HepG2 (cell line): ENCODE results near the gene ZNF844. TPM values are rescaled to one million over a fixed set of nuclear protein-coding genes. Genes with fewer than 3 reads are reported as not detected.

Experiments
- ERF ChIP-seq: IDR thresholded peaks from 2 replicates; pipeline ENCODE4 v1.6.1; 2018; ENCODE audit warnings: missing biosample characterization, missing genetic modification reagents
- ETV5 ChIP-seq: IDR thresholded peaks from 2 replicates; pipeline ENCODE4 v1.6.1; 2018; ENCODE audit warnings: missing biosample characterization, missing genetic modification reagents, inconsistent platforms, borderline replicate concordance
- GLI4 ChIP-seq: sonication (generic); formaldehyde crosslinking; IDR thresholded peaks from 2 replicates; pipeline ENCODE4 v1.5.1; 2020; ENCODE audit warnings: missing genetic modification reagents, mild to moderate bottlenecking, moderate library complexity, borderline replicate concordance
- KMT2A ChIP-seq: sonication (generic); formaldehyde crosslinking; IDR thresholded peaks from 2 replicates; pipeline ENCODE4 v1.4.0; 2020; ENCODE audit warnings: missing genetic modification reagents
- NCOA2 ChIP-seq: sonication (generic); formaldehyde crosslinking; IDR thresholded peaks from 2 replicates; pipeline ENCODE4 v1.8.0; 2022; ENCODE audit warnings: inconsistent platforms
- NFAT5 ChIP-seq: sonication (generic); formaldehyde crosslinking; IDR thresholded peaks from 2 replicates; pipeline ENCODE4 v1.4.0; 2020; ENCODE audit warnings: missing genetic modification reagents
- RAD21 ChIP-seq: fragments of 450-650 bp; formaldehyde crosslinking; IDR thresholded peaks from 2 replicates; pipeline ENCODE4 v1.5.0; 2020; ENCODE audit warnings: mild to moderate bottlenecking
- RXRA ChIP-seq: sonication (generic); formaldehyde crosslinking; IDR thresholded peaks from 2 replicates; pipeline ENCODE4 v1.5.1; 2020; ENCODE audit warnings: missing genetic modification reagents
- SMARCE1 ChIP-seq: fragments of 450-650 bp; IDR thresholded peaks from 2 replicates; pipeline ENCODE4 v1.6.1; 2017; ENCODE audit warnings: borderline replicate concordance
- TGIF2 ChIP-seq: IDR thresholded peaks from 2 replicates; pipeline ENCODE4 v1.6.1; 2016; ENCODE audit warnings: control low read depth, missing compliant biosample characterization
- TP53 ChIP-seq: sonication (generic); formaldehyde crosslinking; conservative IDR thresholded peaks from 2 replicates; pipeline ENCODE4 v1.4.0; 2020; ENCODE audit warnings: missing genetic modification reagents
- ZNF142 ChIP-seq: sonication (generic); formaldehyde crosslinking; IDR thresholded peaks from 2 replicates; pipeline ENCODE4 v1.4.0; 2020; ENCODE audit warnings: missing genetic modification reagents
- ZNF260 ChIP-seq: sonication (generic); formaldehyde crosslinking; IDR thresholded peaks from 2 replicates; pipeline ENCODE4 v1.4.0; 2020; ENCODE audit warnings: missing genetic modification reagents, low read depth, mild to moderate bottlenecking, borderline replicate concordance
- ZNF331 ChIP-seq: sonication (generic); formaldehyde crosslinking; IDR thresholded peaks from 2 replicates; pipeline ENCODE4 v1.4.0; 2020; ENCODE audit warnings: missing genetic modification reagents
- ZNF350 ChIP-seq: sonication (generic); formaldehyde crosslinking; IDR thresholded peaks from 2 replicates; pipeline ENCODE4 v1.4.0; 2020; ENCODE audit warnings: mild to moderate bottlenecking, low read depth, missing genetic modification reagents, borderline replicate concordance
- ZNF724P ChIP-seq: sonication (generic); formaldehyde crosslinking; IDR thresholded peaks from 2 replicates; pipeline ENCODE4 v1.8.0; 2022; ENCODE audit warnings: missing genetic modification reagents, borderline replicate concordance
- ZNF879 ChIP-seq: sonication (generic); formaldehyde crosslinking; IDR thresholded peaks from 2 replicates; pipeline ENCODE4 v1.8.1; 2023; ENCODE audit warnings: missing genetic modification reagents
- polyA plus RNA-seq, 8 experiments: library from polyadenylated mRNA; depleted of rRNA in 3 of 8; stranded (reverse) in 7 of 8; unstranded in 1 of 8; fragments of >200 nt; fragmentation: Illumina TruSeq in 4 of 8; extraction: Trizol in 4 of 8; gene quantifications; 2 replicates each; pipeline versions ENCODE4 v1.2.1 to v1.2.3, GENCODE V29; 2011 to 2016; ENCODE audit warnings: low read depth in 4 of 8, missing spikeins in 1 of 8, mixed read lengths in 1 of 8; ENCODE audit not compliant: insufficient read depth in 1 of 8
- total RNA-seq, 5 experiments: library from RNA; depleted of rRNA; stranded (reverse); fragments of >200 nt; fragmentation: Illumina TruSeq; extraction: Trizol; gene quantifications; 2 replicates each; pipeline ENCODE4 v1.2.3, GENCODE V29; 2016; ENCODE audit warnings: low read depth in 1 of 5
- TF ChIP-seq, protein P1 (sequence below): sonication (generic); formaldehyde crosslinking; IDR thresholded peaks from 2 replicates; pipeline ENCODE4 v1.5.1; 2020; ENCODE audit warnings: mild to moderate bottlenecking, moderate library complexity, missing genetic modification reagents

The ZNF844 gene
- total and polyA plus RNA-seq, 2 of the 13 experiments (the other 11 are each of a cell fraction or from before 2014, with no cell fraction given): 1.0 to 3.2 TPM

DNA sequence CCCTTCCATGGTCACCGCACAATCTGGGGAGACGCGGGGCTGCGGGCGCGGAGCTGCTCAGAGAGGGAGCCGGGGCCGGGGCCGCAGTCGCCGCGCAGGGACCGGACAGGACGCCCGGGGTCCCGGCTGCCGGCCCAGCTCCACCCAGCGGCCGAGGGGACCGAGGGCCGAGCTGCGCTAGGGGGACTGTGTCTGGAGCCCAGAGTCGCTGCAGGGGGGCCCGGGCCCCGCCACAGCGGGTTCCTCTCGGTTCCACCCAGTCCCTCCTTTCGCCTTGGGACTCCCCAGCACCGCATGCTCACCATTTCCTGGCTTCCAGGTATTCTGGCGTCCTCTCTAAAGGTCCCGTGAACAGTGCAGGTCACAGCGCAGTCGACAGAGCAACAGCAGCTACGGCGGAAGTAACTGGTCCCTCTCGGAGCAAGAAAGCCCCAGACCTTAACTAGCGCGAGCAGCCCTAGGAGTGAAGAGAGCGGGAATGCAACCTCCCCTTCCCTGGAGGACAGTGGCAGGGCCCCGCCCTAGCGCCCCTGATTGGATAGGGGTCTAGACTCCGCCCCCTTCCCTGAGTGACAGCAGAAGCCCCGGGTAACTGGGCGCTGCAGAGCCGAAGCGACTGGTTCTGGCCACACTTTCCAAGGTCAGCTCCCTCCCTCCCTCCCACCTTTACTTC lies 11.9 kb upstream of the ZNF844 start, which contains the start of gene ZNF878 (continued):
- TF ChIP-seq KMT2A (CRISPR knock-in tag) (peak; percentile 92), SMARCE1 (no peak), ZNF724P (CRISPR knock-in tag) (no peak), TP53 (CRISPR knock-in tag) (peak; percentile 54; the same call in 1 of the 2 replicates), ZNF350 (CRISPR knock-in tag) (peak; percentile 77; the same call in 1 of the 2 replicates), GLI4 (CRISPR knock-in tag) (no peak), ZNF142 (CRISPR knock-in tag) (no peak), ERF (peak; percentile 88), TGIF2 (CRISPR knock-in tag) (peak; percentile 61; the same call in 1 of the 2 replicates), RXRA (CRISPR knock-in tag) (peak; percentile 71; the same call in 1 of the 2 replicates), ZNF879 (CRISPR knock-in tag) (0 out of 2 replicates have a peak, but pooled peaks have one; percentile 54), ZNF260 (CRISPR knock-in tag) (no peak), NFAT5 (CRISPR knock-in tag) (peak; percentile 43; the same call in 1 of the 2 replicates), RAD21 (CRISPR knock-in tag) (peak; percentile 71), NCOA2 (CRISPR knock-in tag) (peak; percentile 65; the same call in 1 of the 2 replicates), ZNF331 (CRISPR knock-in tag) (peak; percentile 88), ETV5 (CRISPR knock-in tag) (peak; percentile 83)
- TF ChIP-seq, protein P1, sequence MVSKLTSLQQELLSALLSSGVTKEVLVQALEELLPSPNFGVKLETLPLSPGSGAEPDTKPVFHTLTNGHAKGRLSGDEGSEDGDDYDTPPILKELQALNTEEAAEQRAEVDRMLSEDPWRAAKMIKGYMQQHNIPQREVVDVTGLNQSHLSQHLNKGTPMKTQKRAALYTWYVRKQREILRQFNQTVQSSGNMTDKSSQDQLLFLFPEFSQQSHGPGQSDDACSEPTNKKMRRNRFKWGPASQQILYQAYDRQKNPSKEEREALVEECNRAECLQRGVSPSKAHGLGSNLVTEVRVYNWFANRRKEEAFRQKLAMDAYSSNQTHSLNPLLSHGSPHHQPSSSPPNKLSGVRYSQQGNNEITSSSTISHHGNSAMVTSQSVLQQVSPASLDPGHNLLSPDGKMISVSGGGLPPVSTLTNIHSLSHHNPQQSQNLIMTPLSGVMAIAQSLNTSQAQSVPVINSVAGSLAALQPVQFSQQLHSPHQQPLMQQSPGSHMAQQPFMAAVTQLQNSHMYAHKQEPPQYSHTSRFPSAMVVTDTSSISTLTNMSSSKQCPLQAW: peak; percentile 56; the same call in 1 of the 2 replicates
